GM21447 (cell line): Measurements from ENCODE around the gene DENND4A.

Source experiments
- ATAC-seq: cut with Tn5 transposase; IDR thresholded peaks from one replicate; pipeline ENCODE4 v1.9.1; 2021; ENCODE audit not compliant: unreplicated experiment

The DENND4A gene

DNA sequence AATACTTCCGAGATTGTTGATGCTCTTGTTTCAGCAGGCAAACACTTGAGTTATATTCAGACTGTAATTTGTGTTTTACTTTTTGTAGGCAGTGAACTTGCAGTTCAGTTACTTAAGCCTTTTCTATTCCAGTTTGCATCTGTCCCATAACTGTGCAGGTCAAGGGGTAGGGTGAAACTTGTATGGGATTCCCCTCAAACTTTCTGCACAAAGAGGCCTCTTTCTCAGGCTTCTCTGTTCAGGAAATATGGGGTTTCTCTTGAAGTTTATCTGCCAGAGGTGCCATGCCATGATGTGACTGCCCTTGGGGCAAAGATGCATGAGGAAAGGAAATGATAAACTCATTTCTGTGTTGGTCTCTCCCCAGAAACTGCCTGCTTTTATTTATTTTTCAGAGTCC, 103.6 kb downstream of the DENND4A start:
- ATAC-seq = no peak

DNA sequence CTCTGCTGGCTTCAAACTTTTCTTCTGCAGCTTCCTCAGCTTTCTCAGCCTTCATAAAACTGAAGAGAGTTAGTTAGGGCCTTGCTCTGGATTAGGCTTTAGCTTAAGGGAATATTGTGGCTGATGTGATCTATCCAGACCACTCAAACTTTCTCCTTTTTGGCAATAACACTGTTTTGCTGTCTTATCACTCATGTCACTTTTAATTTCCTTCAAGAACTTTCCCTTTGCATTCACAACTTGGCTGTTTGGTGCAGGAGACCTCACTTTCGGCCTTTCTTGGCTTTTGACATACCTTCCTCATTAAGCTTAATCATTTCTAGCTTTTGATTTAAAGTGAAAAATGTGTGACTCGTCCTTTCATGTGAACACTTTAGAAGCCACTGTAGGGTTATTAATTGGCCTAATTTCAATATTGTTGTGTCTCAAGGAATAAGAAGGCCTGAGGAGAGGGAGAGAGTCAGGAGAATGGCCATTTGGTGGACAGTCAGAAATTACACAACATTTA, 109.6 kb downstream of the DENND4A start:
- ATAC-seq = no peak

DNA sequence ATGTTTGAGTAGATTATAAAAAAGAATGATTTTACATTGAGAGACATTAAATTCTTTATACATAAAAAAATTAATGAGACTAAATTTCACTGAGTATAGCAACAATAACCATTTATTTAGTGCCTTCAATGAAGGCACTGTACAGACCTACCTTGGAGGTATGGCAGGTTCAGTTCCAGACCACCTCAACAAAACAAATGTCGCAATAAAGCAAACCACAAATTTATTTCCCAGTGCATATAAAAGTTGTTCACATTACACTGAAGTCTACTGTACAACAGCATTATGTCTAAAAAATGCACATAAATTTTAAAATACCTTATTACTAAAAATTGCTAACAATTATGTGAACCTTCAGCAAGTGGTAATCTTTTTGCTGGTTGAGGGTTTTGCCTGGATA, 111.5 kb downstream of the DENND4A start:
- no peak for ATAC-seq

DNA sequence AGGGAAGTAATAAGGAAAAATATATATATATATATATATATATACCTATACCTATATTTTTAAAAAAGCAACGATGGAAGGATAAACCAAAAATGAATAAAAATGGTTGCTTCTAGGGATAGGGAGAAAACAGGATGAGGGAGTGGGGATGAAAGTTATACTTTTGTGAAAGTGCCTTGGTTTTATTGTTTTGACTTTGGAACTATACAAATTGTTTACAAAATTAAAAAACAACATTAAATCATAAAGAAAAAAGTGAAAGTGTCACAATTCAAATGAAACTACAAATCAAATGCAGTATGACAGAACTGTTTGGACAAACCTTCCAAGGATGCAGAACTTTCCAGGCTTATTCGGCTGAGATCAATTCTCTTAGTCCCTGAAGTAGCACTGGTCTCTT, 116.0 kb downstream of the DENND4A start:
- no peak for ATAC-seq

DNA sequence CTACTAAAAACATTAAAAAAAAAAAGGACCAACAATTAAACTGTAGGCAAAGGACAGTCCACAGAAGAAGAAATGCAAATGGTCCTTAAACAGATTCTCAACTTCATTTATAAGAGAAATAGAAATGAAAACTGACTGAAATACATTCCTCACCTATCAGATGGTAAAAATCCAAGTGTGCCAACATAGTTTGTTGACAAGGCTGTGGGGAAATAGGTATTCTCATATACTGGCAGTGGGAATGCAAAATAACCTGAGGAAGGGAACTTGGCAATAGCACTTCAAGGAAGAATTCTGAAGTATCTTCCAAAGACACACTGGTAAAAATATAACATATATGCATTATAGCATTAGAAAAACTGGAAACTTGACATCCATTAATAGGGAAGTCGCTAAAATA, 116.5 kb downstream of the DENND4A start:
- no peak for ATAC-seq

DNA sequence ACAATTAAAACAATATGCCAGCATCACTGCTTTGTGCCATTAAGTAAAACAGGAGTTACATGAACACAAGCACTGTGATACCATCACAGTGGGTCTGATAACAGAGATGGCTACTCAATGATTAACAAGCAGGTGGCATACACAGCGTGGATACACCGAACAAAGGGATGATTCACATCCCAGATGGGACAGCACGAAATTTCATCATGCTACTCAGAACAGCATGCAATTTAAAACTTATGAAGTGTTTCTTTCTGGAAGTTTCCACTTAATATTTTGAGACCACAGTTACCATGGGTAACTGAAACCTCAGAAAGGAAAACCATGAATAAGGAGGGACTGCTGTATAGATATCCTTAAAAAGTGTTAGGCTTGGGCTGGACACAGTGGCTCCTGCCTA, 125.8 kb downstream of the DENND4A start:
- no peak for ATAC-seq

DNA sequence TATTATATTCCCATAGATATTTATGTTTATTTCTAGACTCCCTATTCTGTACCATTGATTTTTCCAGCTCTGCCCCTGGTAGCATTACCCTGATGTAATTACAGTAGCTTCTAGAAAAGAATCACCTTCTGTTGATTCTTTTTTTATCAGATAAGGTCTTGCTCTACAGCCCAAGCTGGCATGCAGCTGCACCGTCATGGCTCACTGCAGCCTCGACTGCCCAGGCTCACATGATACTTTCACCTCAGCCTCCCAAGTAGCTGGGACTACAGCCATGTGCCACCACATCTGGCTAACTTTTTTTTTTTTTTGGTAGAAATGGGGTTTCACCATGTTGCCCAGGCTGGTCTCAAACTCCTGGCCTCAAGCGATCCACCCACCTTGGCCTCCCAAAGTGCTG, 128.6 kb downstream of the DENND4A start:
- ATAC-seq = no peak

DNA sequence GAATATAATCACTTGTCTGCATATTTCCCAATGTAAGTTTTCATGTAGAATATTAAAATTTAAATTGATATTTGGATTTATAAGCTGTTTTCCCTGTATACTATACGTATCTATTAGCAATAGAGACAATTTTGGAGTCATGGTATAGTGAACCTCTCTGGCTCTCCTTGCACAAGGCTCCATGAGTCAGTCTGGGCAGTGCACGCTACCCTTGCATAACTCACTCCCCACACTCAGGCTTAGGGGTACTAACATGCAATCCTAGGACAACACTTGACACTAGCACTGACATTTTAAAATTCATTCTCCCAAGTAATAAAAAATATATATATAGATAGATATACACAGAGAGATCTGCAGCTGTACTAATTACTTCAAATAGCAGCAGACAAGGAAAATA, 131.2 kb downstream of the DENND4A start:
- no peak for ATAC-seq

DNA sequence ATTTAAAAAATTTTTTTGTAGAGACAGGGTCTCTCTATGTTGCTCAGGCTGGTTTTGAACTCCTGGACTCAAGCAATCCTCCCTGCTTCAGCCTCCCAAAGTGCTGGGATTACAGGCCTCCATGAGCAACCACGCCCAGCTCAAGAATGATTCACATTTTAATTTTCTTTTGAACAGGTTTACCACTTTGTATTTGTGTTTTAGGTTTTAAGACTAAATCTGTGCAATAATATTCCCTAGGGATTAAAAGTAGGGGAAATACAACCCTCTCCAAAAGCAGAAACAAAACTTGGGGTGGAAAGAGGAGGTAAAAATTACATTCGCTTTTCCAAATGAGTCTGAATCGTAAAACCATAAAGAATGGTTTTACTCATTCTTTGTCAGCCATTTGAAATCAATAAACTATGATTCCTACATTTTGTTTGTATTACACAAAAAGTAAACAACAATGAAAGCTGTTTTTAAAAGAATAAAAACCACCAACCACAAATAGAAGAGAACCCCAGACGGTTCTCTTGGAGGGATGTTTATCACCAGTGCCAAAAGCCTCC, 132.5 kb downstream of the DENND4A start:
- no peak for ATAC-seq

DNA sequence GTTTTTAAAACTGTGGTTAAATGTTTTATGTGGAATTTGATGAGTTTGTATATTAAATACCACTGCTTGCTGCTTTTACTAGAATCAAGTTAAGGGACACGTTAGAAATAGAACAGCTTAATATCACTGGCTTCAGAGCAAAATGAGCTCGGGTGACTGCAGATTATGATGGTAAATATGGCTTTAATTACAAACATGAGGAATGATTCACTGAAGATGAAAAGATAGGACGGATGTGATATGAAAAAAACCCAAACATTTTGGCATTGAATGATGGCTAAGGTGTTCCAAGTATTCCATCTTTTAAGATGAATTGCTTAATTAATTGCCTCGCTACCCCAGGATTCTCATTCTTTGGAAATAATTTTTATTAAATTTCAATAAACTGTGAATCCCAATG, 136.6 kb downstream of the DENND4A start:
- ATAC-seq = no peak

DNA sequence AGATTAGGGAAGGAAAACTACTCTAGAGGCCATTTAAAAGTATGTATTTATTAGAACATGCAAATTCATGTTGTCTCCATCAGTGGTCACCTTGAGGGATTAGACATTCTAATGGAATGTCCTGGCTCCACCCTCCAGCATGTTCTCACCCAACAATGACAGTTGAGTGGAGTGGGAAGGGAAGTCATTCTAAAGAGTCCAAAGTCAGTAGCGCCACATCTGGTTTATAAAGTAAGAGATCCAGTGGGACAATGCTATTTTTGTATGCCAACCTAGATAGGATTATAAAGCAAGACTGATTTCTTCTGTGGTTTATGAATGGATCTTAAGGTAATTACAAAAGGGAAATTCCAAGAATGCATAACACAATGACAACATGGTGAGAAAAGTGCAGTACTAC, 137.1 kb downstream of the DENND4A start:
- ATAC-seq = no peak

DNA sequence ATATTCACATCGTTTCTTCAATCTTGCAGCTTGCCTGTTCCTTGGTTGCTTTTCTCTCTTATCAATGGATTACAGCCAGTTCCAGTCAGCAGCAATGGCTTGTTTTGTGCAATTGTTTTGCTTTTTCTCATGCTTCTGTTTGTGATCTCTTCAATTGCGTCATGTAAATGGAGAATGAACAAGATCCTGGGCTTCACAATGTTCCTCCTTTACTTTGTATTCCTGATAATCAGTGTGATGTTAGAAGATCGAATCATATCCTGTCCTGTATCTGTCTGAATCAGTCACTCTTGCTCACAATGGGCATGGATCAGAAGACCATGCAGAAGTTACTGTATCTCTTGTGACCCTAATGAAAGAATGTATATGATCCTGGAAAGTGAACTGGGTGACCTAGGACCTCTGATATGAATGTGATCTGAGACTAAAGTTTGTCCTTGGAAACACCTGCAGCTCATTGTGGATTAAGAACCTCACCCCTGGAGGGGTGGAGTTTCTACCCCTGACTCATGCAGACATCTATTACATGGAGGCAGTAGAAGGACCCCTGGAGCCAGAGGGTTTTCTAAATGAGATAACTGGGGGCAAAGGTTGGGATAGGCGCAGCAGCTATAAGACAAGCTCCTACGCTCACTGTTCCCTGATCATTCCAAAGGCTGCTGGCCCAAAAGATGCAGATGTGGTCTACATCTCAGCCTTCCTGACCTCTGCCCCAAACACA, 138.1 kb downstream of the DENND4A start:
- ATAC-seq = no peak

DNA sequence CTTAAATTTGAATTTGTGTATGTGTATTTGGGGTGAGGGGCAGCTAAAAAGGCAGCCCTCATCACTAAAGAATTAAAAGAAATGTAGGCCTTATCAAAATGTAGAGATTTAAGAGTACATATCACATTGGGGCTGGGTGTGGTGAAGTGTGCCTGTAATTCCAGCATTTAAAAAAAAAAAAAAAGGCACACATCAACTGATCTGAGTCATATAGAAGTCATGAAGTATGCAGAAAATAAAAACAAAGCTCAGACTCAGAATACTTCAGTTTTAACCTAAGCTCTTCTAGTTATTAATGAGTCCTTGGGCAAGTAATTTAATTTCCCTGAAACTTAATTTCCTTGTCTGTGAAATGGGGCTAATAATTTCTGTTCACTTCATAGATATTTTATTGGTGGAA, 138.8 kb downstream of the DENND4A start:
- ATAC-seq = no peak

DNA sequence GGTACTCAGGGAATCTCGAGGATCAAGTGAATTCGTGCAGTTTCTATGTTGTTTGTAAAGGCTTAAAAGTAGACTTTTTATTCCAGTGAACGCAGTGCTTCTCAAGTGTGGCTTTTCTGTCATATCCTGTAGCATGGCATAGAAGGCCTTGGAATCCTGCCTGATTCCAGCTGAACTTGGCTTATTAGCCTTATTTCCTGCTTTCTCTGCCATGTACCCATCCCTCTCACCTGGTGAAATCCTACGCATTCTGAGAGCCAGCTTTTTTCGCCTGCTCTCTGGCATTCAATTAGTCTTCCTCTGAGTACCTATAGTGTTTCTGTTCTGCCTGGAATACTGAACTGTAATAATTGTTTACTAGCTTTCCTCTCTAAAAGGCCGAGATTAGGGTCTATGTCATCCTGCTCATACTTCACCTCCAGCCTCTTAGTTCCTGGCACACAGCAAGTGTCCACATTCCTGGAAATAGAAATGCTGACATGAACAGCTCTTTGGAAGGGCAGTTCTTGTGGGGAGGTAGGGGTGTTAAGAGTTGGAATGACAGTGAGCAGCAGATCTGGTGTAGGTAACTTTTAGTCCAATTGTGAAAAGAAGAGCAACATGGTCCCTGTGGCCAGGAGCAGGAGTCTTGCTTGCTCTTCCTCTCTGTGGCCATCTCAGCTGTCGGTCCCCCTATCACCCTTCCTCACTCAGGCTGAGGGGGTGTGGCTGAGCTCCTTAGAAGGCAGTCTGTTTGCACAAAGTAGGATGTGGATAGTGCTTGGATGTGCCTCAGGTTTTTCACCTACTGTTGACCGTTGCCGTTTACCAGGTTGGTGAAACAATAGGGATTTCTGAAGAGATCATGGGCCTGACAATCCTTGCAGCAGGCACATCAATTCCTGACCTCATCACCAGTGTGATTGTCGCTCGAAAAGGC, 140.0 kb downstream of the DENND4A start:
- ATAC-seq = no peak

DNA sequence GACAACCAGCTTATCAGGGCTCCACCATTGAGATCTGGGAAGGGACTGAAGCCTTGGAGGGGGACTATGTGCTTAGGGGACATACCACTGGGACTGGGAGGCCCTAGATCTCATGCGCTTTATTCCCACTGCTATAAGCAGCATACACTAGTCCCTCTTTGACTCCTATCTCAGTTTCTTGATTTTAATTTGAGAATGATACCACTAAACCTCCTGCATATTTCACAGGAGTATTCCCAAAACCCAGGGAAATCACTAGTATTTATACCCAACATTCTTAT, 141.1 kb downstream of the DENND4A start:
- ATAC-seq = no peak

DNA sequence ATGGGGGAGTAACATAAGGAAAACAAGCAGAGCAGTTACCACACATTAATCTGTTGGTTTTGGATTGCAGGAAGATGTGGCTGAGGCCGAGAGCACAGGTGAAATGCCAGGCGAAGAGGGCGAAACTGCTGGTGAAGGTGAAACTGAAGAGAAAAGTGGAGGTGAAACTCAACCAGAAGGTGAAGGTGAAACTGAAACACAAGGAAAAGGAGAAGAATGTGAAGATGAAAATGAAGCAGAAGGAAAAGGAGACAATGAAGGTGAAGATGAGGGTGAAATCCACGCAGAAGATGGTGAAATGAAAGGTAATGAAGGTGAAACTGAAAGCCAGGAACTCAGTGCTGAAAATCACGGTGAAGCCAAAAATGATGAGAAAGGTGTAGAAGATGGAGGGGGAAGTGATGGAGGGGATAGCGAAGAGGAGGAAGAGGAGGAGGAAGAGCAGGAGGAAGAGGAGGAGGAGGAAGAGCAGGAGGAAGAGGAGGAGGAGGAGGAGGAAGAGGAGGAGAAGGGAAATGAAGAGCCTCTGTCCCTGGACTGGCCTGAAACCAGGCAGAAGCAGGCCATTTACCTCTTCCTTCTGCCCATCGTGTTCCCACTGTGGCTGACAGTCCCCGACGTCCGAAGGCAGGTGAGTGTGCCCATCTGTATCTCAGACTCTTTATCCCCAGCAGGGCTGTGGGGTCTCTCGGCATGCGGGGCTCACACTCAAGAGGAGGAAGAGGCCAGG, 141.6 kb downstream of the DENND4A start:
- no peak for ATAC-seq

DNA sequence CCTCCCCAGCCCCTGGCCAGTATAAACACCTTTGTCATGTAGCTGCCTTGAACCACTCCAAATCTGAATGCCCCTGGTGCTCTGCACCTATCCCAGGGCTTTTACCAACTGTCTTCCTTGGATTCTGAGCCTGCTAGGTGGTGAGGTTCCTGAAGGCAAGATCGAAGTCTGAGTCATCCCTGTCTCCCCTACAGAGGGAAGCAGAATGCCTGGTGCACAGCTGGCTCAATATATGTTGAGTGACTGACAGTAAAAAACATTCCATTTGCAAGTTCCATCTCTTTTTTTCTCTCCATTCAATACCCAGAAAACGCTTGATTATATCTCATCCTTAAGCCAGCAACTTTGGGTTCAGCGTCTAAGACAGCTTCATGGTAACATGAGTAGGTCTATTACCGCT, 145.6 kb downstream of the DENND4A start:
- ATAC-seq = no peak

DNA sequence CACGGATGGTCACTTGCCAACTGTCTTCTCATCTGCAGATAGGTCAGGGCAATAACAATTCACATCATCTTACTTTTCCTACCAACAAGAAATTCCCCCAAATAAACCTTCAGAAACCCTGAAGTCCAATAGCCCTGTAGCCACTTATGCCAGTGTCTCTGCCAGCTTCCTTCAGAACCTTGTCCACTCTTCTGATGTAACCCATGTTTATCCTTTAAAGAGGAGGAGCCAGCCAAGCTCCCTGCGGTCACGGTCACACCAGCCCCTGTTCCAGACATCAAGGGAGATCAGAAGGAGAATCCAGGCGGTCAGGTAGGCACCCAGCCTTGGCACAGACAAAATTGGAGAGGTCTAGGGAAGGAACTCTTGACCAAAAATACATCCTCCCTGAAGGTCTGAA, 146.7 kb downstream of the DENND4A start:
- no peak for ATAC-seq

DNA sequence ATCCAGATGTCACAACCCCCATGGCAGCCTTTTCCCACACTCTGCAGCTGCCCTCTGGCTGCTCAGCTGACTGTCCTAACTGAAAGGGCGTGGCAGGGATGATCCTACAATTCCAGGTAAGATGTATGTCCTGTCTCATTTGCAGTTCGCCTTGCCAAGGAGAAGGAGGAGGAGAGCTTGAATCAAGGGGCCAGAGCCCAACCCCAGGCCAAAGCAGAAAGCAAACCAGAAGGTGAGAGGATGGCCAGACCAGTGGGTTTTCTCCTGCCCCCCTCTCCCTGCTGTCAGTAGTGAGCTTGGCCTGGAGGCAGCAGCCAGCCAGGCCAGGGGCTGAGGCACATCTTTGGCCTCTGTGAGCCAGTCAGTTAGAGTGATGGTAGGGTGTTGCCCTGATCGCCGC, 147.8 kb downstream of the DENND4A start:
- ATAC-seq = no peak

DNA sequence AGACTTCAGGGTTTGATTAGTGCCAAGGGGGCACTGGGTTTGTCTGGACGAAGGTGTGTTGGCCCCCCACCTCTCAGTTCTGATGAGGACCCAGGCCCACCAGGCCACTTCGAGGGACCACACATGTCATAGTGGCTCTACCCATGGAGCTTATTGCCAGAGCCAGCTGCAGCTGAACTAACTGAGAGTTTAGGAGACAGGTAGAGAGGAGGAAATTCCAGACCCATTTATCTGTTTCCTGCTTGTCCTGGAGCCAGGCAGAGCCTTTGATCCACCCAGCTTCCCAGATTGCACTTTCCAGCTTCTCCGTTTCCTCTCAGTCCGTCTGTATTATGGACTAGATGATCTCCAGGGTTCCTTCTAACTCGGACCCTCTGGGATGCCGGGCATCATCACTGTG, 149.5 kb downstream of the DENND4A start:
- no peak for ATAC-seq

DNA sequence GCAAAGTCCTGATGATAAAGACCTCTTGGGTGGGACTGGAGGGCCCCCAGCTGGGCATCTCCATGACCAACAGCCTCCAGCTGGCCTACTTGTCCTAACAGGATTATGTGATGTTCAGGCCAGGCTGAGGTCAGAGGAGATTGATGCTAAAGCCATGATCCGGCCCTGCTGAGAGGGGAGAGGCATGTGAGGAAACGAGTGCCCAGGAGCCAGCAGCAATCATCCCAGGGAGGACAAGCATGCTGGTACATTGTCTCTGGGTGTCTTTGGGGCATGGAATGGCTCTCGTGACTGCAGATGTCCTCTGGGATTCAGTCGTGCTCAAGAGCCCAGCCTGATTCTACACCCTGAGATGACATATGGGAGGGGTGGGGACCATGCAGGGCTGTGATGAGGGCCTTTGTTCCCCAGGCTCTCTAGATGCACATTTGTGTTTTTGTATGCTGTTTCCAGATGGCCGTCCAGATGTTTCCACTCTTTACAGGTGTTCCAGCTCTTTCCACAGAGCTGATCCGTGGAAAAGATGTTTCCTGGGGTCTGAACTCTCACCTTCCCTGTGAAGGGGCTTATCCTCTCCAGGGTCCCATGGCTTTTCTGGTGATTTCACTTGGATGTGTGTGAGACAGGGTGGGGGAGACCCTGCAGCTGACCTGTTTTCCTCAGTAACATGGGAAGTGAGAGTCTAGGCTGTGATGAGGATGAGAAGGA, 150.2 kb downstream of the DENND4A start:
- ATAC-seq = no peak
